ENCODE data around the gene BIN1.
"Not testable (repeated sequence)": the region's sequence is repeated elsewhere in the genome, so short reads cannot be mapped to it uniquely, and the experiment has no call there.

Gene BIN1

DNA sequence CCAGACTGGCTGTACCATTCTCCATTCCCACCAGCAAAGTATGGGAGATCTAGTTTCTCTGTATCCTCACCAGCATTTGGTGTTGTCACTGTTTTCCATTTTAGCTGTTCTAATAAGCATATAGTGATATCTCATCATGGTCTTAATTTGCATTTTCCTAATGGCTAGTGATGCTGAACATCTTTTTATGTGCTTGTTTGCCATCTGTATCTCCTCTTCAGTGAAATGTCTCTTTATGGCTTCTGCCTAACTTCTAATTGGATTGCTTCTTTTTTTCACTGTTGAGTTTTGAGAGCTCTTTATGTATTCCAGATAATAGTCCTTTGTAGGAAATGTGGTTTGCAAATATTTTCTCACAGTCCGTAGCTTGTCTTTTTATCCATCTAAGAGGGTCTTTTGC lies 18.9 kb upstream of the BIN1 start:
- in situ Hi-C loops (cut with MboI; ENCODE audit: low pct_unique_long_range_greater_than_20kb, low sequenced_read_pairs, unreplicated experiment), result no loop called here
- TF ChIP-seq, protein P1, sequence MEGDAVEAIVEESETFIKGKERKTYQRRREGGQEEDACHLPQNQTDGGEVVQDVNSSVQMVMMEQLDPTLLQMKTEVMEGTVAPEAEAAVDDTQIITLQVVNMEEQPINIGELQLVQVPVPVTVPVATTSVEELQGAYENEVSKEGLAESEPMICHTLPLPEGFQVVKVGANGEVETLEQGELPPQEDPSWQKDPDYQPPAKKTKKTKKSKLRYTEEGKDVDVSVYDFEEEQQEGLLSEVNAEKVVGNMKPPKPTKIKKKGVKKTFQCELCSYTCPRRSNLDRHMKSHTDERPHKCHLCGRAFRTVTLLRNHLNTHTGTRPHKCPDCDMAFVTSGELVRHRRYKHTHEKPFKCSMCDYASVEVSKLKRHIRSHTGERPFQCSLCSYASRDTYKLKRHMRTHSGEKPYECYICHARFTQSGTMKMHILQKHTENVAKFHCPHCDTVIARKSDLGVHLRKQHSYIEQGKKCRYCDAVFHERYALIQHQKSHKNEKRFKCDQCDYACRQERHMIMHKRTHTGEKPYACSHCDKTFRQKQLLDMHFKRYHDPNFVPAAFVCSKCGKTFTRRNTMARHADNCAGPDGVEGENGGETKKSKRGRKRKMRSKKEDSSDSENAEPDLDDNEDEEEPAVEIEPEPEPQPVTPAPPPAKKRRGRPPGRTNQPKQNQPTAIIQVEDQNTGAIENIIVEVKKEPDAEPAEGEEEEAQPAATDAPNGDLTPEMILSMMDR (IDR thresholded peaks at IDR 0.05; ENCODE audit: extremely low read depth, insufficient read depth, missing control alignments), result no peak
- DNase-seq (ENCODE audit: low spot score), result no peak

DNA sequence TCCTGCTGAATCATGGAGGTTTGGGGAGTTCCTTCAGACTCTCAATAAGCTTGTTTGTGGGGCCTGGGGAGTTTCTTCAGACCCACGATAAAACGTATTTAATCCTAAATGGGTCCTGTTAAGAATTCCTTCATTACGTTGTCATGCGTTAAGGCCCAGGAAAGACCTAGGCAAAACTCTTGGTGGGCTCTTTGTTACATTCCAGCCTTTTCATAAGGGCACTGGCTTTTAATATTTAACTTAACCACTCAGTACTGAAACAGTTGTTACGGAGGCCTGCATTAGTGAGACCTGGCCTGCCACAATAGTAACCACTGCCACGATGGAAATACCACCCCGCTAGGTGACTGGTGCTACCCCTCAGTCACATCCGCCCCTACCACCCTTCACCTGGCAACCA lies 17.5 kb upstream of the BIN1 start:
- DNase-seq (ENCODE audit: low spot score), result no peak
- in situ Hi-C loops (cut with MboI; ENCODE audit: low pct_unique_long_range_greater_than_20kb, low sequenced_read_pairs, unreplicated experiment), result no loop called here
- TF ChIP-seq, protein P1 (IDR thresholded peaks at IDR 0.05; ENCODE audit: extremely low read depth, insufficient read depth, missing control alignments), result no peak

DNA sequence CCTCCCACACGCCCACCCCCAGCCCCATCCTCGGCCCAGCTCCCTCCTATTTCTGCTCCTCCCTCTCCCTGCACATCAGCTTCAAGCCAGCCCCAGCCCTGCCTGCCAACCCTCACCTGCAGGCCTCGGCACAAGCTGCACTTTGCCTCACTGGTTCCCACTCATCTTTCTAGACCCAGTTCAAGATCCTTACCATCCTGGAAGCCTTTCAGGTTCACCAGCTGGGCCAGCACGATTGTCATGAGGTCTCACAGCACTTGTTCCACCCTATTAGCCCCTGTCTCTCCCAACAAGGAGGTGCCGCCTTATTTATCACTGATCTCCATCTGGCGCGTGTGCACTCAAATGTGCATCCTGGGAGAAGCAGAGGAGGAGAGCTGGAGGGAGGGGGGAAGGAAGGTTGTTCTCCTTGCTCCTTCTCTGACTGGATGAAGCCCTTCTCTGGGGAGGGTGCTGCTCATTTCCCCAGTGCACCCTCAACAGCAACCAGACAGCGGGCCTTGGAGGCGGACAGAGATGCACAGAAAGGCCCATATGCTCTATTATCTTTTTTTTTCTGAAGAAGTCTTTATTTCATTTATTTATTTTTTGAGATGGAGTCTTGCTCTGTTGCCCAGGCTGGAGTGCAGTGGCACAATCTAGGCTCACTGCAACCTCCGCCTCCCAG lies 15.5 kb upstream of the BIN1 start:
- TF ChIP-seq, protein P1 (IDR thresholded peaks at IDR 0.05; ENCODE audit: extremely low read depth, insufficient read depth, missing control alignments), result no peak
- DNase-seq (ENCODE audit: low spot score), result no peak
- in situ Hi-C loops (cut with MboI; ENCODE audit: low pct_unique_long_range_greater_than_20kb, low sequenced_read_pairs, unreplicated experiment), result no loop called here

DNA sequence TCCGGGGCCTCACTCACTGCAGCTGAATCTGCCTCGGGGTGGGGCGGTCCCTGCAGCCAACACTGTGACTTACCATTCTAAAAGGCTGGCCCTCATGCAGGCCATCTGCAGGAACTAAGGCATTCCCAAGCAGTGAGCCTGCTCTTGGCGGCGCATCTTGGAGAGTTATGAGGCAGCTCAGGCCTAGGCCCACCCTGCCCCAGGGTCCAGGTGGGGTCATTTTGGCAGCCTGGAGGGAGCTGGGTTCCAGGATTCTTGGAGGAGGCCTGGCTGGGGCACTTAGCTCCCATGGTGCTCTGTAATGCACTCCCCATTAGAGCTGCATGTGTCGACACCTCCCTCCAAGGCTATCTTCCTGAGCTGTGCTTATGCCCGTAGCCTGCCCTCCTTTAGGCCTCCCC lies 14.8 kb upstream of the BIN1 start:
- TF ChIP-seq, protein P1 (IDR thresholded peaks at IDR 0.05; ENCODE audit: extremely low read depth, insufficient read depth, missing control alignments), result no peak
- no peak for DNase-seq (ENCODE audit: low spot score)
- in situ Hi-C loops (cut with MboI; ENCODE audit: low pct_unique_long_range_greater_than_20kb, low sequenced_read_pairs, unreplicated experiment), result no loop called here

DNA sequence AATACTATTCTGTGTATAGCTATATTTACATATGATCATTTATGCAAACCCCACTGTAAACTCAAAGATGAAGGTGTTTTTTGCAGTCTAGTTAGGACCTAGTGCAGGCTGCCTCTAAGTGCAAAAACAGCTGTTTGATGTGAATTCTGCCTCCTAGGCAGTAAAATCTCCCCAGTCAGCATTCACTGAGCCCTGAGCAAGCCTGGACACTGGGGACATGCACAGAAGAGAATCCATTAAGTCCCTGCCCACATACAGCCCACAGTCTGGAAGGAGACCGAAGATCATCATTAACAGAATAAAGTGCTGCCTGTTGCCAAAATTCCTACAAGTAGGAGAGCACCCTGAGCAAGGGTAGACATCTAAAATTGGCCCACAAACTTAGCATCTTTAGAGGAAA lies 14.4 kb upstream of the BIN1 start:
- DNase-seq (ENCODE audit: low spot score), result no peak
- TF ChIP-seq, protein P1 (IDR thresholded peaks at IDR 0.05; ENCODE audit: extremely low read depth, insufficient read depth, missing control alignments), result no peak
- in situ Hi-C loops (cut with MboI; ENCODE audit: low pct_unique_long_range_greater_than_20kb, low sequenced_read_pairs, unreplicated experiment), result no loop called here

DNA sequence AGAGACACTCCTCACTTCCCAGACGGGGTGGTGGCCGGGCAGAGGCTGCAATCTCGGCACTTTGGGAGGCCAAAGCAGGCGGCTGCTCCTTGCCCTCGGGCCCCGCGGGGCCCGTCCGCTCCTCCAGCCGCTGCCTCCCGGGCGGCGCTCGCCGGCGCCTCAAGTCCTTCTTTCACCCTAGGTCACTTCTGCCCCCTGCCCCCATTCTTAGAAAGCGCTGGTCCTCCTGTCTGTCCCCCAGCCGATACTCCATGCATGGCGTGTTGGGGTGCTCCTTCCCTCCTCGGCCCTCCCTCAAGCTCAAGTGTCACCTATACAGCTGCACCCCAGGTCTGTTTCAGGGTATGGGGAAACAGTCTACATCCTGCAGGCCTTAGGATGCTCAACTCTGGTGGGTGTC lies 13.5 kb upstream of the BIN1 start:
- DNase-seq (ENCODE audit: low spot score); in situ Hi-C loops (cut with MboI; ENCODE audit: low pct_unique_long_range_greater_than_20kb, low sequenced_read_pairs, unreplicated experiment): not testable (repeated sequence)

DNA sequence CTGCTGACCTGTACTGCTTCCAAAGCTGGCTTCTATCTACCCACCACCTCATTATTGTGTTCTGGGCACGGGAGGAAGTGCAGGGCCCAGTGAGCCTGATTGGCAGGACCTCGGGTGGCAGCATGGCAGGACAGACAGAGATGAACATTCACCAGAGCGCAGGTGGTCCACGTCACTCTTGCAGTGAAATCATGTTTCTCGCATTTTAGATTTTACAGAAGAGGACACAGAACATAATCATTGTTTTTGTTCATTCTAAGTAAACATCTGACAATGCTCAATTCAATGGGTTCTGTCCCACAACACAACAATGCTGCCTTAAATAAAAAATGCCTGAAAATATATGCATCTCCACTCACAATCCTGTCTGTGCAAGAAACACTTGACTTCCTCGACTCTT lies 11.5 kb upstream of the BIN1 start:
- TF ChIP-seq, protein P1 (IDR thresholded peaks at IDR 0.05; ENCODE audit: extremely low read depth, insufficient read depth, missing control alignments), result no peak
- in situ Hi-C loops (cut with MboI; ENCODE audit: low pct_unique_long_range_greater_than_20kb, low sequenced_read_pairs, unreplicated experiment), result no loop called here
- DNase-seq (ENCODE audit: low spot score), result no peak
